ENCODE results near the gene COL9A3. TPM values are rescaled to one million over a fixed set of nuclear protein-coding genes. Genes with fewer than 3 reads are reported as not detected.

Gene COL9A3
- total RNA-seq, 4 donors from 2014 or later, result 2.2 to 2.3 TPM; not detected in 2

GRCh38 chr20:62838128-62838891 is 21.5 kb downstream of the COL9A3 start:
- no peak for DNase-seq
- Histone ChIP-seq H3K4me1 (peaks cover 0 to 19% (median 0%) of the 10 kb centered on the region in 3 donors), H3K27ac (peak overlapping the region in 1 of 4 donors; percentile 25), H3K9me3 (no peaks in the 10 kb centered on the region), H3K27me3 (peaks cover 0 to 22% (median 0%) of the 10 kb centered on the region in 4 donors), H3K4me3 (no peak overlapping the region), H3K36me3 (no peaks in the 10 kb centered on the region)
- TF ChIP-seq POLR2A (IDR thresholded peaks at IDR 0.05) (no peak), CTCF (IDR thresholded peaks at IDR 0.05) (no peak)
- intact Hi-C loops (cut with DNase I), result no loop called here
- WGBS, 2 donors, result 63 to 73% methylated on average over 18 to 25 of the region's 27 CpGs

GRCh38 chr20:62839261-62839660 is 22.4 kb downstream of the COL9A3 start:
- TF ChIP-seq POLR2A (IDR thresholded peaks at IDR 0.05) (no peak), CTCF (IDR thresholded peaks at IDR 0.05) (no peak)
- Histone ChIP-seq H3K9me3 (no peaks in the 10 kb centered on the region), H3K36me3 (no peaks in the 10 kb centered on the region), H3K4me1 (peaks cover 0 to 19% (median 0%) of the 10 kb centered on the region in 3 donors), H3K27me3 (peaks cover 0 to 22% (median 0%) of the 10 kb centered on the region in 4 donors), H3K27ac (no peak overlapping the region), H3K4me3 (no peak overlapping the region)
- DNase-seq, result no peak
- 90 to 92% methylated on average over 8 of the region's 8 CpGs for whole genome bisulfite sequencing, 2 donors
- intact Hi-C loops (cut with DNase I), result no loop called here

- Histone ChIP-seq H3K4me3 (no peak overlapping the region), H3K36me3 (peaks cover 0 to 2% (median 0%) of the 10 kb centered on the region in 3 donors), H3K27me3 (peaks cover 0 to 22% (median 0%) of the 10 kb centered on the region in 4 donors), H3K27ac (no peak overlapping the region), H3K4me1 (peaks cover 0 to 19% (median 0%) of the 10 kb centered on the region in 3 donors), H3K9me3 (no peaks in the 10 kb centered on the region)
- no peak for TF ChIP-seq CTCF (IDR thresholded peaks at IDR 0.05)
- no peak for TF ChIP-seq POLR2A (IDR thresholded peaks at IDR 0.05)
- 82 to 94% methylated on average over 7 to 11 of the region's 11 CpGs for WGBS, 2 donors
- intact Hi-C loops (cut with DNase I), result no loop called here
- no peak for DNase-seq
Observed at GRCh38 chr20:62839816-62840215, 23.0 kb downstream of the COL9A3 start.

- Histone ChIP-seq H3K27me3 (peaks cover 0 to 22% (median 0%) of the 10 kb centered on the region in 4 donors), H3K4me1 (peaks cover 0 to 19% (median 0%) of the 10 kb centered on the region in 3 donors), H3K9me3 (no peaks in the 10 kb centered on the region), H3K27ac (no peak overlapping the region), H3K4me3 (no peak overlapping the region), H3K36me3 (peaks cover 0 to 9% (median 0%) of the 10 kb centered on the region in 3 donors)
- intact Hi-C loops (cut with DNase I), result no loop called here
- TF ChIP-seq CTCF (IDR thresholded peaks at IDR 0.05) (no peak), POLR2A (IDR thresholded peaks at IDR 0.05) (no peak)
- 83 to 90% methylated on average over 24 to 26 of the region's 45 CpGs for WGBS, 2 donors
- DNase-seq, result no peak
Observed at GRCh38 chr20:62840244-62841197, 23.7 kb downstream of the COL9A3 start.
